Small intestine (tissue), 7 donors: ENCODE measurements around the gene DPYSL4. TPM values are rescaled to one million over a fixed set of nuclear protein-coding genes. Genes with fewer than 3 reads are reported as not detected.

Experiments
- DNase-seq, 2 donors: peaks; one replicate each; pipeline versions ENCODE4 v3.0.0 to v3.0.0-alpha.2; 2013
- FAIRE-seq: peaks from 2 replicates; lab custom pipeline; 2012; peaks lifted over from hg19 to GRCh38; lab: Jason Lieb, UNC
- H3K27ac ChIP-seq, 3 donors: one replicate each; pipeline ENCODE4 v1.5.1; 2013; ENCODE audit warnings: low read length in 2 of 3, mild to moderate bottlenecking in 2 of 3, control low read depth in 1 of 3, inconsistent platforms in 1 of 3, low read depth in 1 of 3, moderate library complexity in 1 of 3
- H3K27me3 ChIP-seq, 3 donors: one replicate each; pipeline ENCODE4 v1.6.1; 2013; ENCODE audit warnings: low read length in 3 of 3, inconsistent platforms in 1 of 3; ENCODE audit not compliant: control insufficient read depth in 3 of 3, insufficient read depth in 3 of 3
- H3K36me3 ChIP-seq, 3 donors: one replicate each; pipeline ENCODE4 v1.6.1; 2013; ENCODE audit warnings: low read length in 3 of 3, inconsistent platforms in 1 of 3, low read depth in 1 of 3, mild to moderate bottlenecking in 1 of 3, moderate library complexity in 1 of 3; ENCODE audit not compliant: control insufficient read depth in 3 of 3, insufficient read depth in 2 of 3
- H3K4me1 ChIP-seq, 3 donors: one replicate each; pipeline ENCODE4 v1.6.1; 2013; ENCODE audit warnings: low read length in 2 of 3, inconsistent platforms in 1 of 3, low read depth in 1 of 3, mild to moderate bottlenecking in 1 of 3, moderate library complexity in 1 of 3; ENCODE audit not compliant: control insufficient read depth in 3 of 3, insufficient read depth in 2 of 3
- H3K4me3 ChIP-seq, 3 donors: one replicate each; pipeline ENCODE4 v1.5.1; 2013; ENCODE audit warnings: low read length in 3 of 3, control low read depth in 1 of 3, inconsistent platforms in 1 of 3, low read depth in 1 of 3, mild to moderate bottlenecking in 1 of 3, moderate library complexity in 1 of 3
- H3K9me3 ChIP-seq, 2 donors: one replicate each; pipeline ENCODE4 v1.6.1; 2013; ENCODE audit warnings: low read depth in 1 of 2, low read length in 1 of 2; ENCODE audit not compliant: control insufficient read depth in 2 of 2, insufficient read depth in 1 of 2
- WGBS, 3 donors: extraction: QIAGEN DNeasy Blood & Tissue Kit; methylation state at CpG; one replicate each; pipeline ENCODE4 v1.1.7; 2013; 5-methylcytosine and 5-hydroxymethylcytosine counted together
- polyA plus RNA-seq, 4 donors: library from polyadenylated mRNA; stranded (reverse) in 3 of 4; unstranded in 1 of 4; fragments of 200-250 nt in 3 of 4; fragments of 120-200 nt in 1 of 4; gene quantifications; one replicate each; pipeline versions ENCODE4 v1.2.1 to v1.2.3, GENCODE V29; 2013
- donor health status: healthy with polysubstance abuse.
- donor health status: control.
- donor health status: control.
- donor health status: Bipolar disorder and iron deficiency.
- donor health status: healthy.

The DPYSL4 gene
- polyA plus RNA-seq, 4 donors, result 1.0 to 1.2 TPM; not detected in 2

DNA sequence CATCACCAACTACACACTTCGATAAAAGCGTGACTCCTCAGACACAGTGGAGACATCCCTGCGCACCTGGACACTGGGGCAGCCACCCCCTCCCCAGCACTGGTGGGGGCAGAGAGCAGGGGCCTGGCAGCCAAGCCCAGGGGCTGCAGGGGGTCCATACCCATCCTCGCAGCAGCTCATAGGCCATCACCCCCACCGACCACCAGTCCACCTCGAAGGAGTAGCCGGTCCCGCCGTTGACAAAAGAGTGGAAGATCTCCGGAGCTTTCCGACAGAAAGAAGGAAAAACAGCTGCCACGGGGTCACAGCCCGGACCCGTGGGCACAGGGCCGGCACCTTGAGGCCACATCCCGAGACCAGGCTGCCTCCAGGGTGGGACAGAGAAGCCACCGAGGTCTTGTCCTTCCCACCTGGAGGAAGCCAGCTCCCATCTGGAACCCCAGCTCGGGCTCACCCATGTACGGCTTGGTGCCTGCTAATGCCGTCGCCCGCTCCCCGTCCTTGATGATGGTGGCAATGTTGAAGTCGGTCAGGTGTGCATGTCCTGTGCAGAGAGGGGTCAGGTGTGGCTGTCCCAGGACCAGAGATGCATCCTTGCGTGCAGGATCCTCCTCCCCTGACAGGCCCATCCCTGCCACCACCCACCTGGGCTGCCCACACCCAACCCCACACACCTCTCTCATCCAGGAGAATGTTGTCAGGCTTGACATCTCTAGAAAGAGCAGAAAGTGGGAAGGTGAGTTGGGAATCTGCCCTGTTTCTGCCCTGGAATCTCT is 38.5 kb downstream of the DPYSL4 start:
- Histone ChIP-seq H3K4me3 (no peak overlapping the region), H3K27me3 (no peaks in the 10 kb centered on the region), H3K4me1 (no peaks in the 10 kb centered on the region), H3K9me3 (no peaks in the 10 kb centered on the region), H3K27ac (no peak overlapping the region), H3K36me3 (no peaks in the 10 kb centered on the region)
- WGBS, 3 donors, result 81 to 92% (median 88%) methylated on average over 24 to 25 of the region's 25 CpGs
- DNase-seq, result no peak
- no peak for FAIRE-seq

DNA sequence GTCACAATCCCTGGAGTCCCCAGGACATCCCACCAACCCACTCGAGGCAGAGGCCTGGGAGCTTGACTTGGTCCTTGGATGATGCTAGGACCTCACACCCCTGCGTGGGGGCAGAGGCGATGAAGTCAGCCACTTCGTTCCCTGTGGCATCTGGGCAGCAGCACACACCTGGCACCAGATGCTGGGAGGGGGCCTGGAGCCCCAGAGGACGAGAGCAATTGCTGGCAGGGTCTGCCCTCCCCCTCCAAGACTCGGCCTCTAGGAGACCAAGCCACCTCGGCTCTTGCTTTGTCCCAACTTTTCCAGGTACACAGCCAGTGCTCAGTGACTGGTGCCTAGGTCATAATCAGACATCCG is 39.1 kb downstream of the DPYSL4 start:
- no peak for FAIRE-seq
- Histone ChIP-seq H3K36me3 (no peaks in the 10 kb centered on the region), H3K27ac (no peak overlapping the region), H3K4me3 (no peak overlapping the region), H3K27me3 (no peaks in the 10 kb centered on the region), H3K9me3 (no peaks in the 10 kb centered on the region), H3K4me1 (no peaks in the 10 kb centered on the region)
- 69 to 82% (median 70%) methylated on average over 8 of the region's 8 CpGs for WGBS, 3 donors
- no peak for DNase-seq

GRCh38 chr10:132226586-132227405 is 40.0 kb downstream of the DPYSL4 start:
- no peaks in the 10 kb centered on the region for H3K4me1 ChIP-seq
- WGBS, 3 donors, result 55 to 87% (median 70%) methylated on average over 24 to 27 of the region's 27 CpGs
- FAIRE-seq (no peak), DNase-seq (no peak)
- H3K9me3 ChIP-seq, result no peaks in the 10 kb centered on the region
- no peak overlapping the region for H3K4me3 ChIP-seq
- H3K36me3 ChIP-seq, result no peaks in the 10 kb centered on the region
- no peak overlapping the region for H3K27ac ChIP-seq
- no peaks in the 10 kb centered on the region for H3K27me3 ChIP-seq

- Histone ChIP-seq H3K4me1 (no peaks in the 10 kb centered on the region), H3K27ac (no peak overlapping the region), H3K9me3 (no peaks in the 10 kb centered on the region), H3K4me3 (no peak overlapping the region), H3K36me3 (no peaks in the 10 kb centered on the region), H3K27me3 (no peaks in the 10 kb centered on the region)
- FAIRE-seq (no peak), DNase-seq (no peak)
- 85 to 93% (median 91%) methylated on average over 29 of the region's 29 CpGs for WGBS, 3 donors
Observed at GRCh38 chr10:132227851-132228390, 41.2 kb downstream of the DPYSL4 start.

DNA sequence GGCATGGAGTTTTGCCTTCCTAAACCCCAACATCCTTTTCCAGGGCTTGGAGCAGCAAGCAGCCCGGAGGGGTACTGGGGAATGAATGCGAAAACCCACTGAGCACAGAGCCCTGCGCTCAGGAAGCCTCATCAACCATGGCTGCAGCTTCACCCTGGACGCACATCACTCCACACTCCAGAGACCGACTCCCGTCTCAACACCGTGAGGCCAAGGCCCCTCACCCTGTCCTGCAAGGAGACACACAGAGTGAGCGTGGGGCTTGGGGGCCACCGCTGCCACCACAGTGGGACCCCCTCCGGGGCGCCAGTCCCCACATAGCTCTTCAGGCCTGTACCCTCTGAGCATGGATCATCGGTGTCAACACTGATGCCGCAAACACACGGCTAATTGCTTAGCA is 41.9 kb downstream of the DPYSL4 start:
- Histone ChIP-seq H3K27ac (no peak overlapping the region), H3K36me3 (no peaks in the 10 kb centered on the region), H3K4me3 (no peak overlapping the region), H3K4me1 (no peaks in the 10 kb centered on the region), H3K27me3 (no peaks in the 10 kb centered on the region), H3K9me3 (no peaks in the 10 kb centered on the region)
- no peak for FAIRE-seq
- DNase-seq, result no peak
- WGBS, 3 donors, result 94 to 96% (median 96%) methylated on average over 14 of the region's 14 CpGs

GRCh38 chr10:132229096-132229495 is 42.3 kb downstream of the DPYSL4 start:
- no peak for DNase-seq
- Histone ChIP-seq H3K27ac (no peak overlapping the region), H3K4me3 (no peak overlapping the region), H3K4me1 (no peaks in the 10 kb centered on the region), H3K36me3 (no peaks in the 10 kb centered on the region), H3K9me3 (no peaks in the 10 kb centered on the region), H3K27me3 (no peaks in the 10 kb centered on the region)
- no peak for FAIRE-seq
- WGBS, 3 donors, result 67 to 85% (median 70%) methylated on average over 6 of the region's 6 CpGs

DNA sequence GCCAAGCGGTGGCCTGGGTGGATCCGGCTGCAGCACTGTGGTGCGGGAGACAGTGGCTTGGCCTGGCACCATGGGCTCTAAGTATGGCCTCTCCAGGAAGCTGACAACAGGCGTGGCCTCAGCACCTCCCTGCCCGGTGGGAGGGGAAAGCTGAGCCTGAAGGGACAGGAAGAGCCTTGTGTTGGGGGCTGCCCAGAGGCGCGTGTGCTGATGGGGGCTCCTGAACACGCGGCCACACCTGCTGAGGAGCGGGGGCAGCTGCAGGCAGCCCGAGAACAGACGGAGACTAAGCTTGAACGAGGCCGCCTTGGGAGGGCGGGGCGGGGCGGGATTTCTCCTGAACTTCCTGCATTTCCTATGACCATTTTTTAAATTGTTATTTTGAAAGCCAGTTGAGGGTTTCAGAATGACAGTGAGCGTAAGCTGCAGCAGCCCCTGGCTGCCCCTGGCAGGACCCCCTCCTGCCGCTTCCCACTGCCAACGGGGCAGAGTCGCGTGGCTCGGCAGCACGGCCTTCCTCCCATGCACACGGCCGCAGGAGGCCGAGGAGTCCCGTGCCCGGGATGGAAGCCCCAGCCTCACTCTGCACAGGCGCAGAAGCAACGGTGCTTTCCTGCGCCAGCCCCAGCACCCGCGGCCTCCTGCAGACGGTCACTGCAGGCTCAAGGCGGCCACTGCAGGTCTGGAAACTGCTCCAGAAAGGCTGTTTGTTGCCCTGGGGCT is 43.2 kb downstream of the DPYSL4 start:
- Histone ChIP-seq H3K4me3 (no peak overlapping the region), H3K4me1 (no peaks in the 10 kb centered on the region), H3K27ac (no peak overlapping the region), H3K27me3 (no peaks in the 10 kb centered on the region), H3K36me3 (no peaks in the 10 kb centered on the region), H3K9me3 (no peaks in the 10 kb centered on the region)
- FAIRE-seq (no peak), DNase-seq (peak; percentile 24 to 38)
- 58 to 60% (median 58%) methylated on average over 30 to 36 of the region's 36 CpGs for WGBS, 3 donors

DNA sequence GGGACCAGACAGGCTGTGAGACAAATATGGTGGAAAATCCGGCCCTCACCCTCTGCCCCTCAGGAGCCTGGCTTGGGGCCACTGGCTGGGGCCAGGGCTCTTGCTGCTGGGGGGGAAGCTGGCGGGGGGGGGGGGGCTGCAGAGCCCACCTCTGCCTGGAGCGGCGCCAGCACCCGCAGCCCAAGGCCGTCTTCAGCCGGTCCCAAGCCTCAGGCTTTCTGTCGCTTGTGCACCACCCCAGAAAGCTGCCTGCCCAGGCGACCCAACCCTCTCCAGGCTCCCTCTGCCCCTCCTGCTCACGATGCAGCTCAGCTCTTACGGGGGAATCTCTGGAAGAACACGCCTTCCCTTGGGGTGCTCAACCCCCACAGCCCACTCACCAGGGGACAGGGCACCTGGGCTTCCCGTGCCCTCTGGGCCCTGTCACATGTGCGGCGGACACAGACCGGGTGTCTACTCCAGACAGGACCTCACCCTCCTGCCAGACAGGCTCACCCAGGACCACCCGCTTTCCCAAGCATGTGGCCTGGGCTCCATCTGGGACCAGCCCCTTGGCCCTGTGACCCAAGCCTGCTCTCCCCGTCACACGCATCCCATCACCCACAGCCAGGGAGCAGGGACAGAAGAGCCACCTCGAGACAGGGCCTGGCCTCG is 43.9 kb downstream of the DPYSL4 start:
- WGBS, 3 donors, result 85 to 95% (median 91%) methylated on average over 16 to 21 of the region's 21 CpGs
- no peaks in the 10 kb centered on the region for H3K27me3 ChIP-seq
- FAIRE-seq, result no peak
- H3K9me3 ChIP-seq, result no peaks in the 10 kb centered on the region
- no peaks in the 10 kb centered on the region for H3K4me1 ChIP-seq
- H3K36me3 ChIP-seq, result peaks cover 0 to 2% (median 0%) of the 10 kb centered on the region in 3 donors
- DNase-seq, result no peak
- H3K27ac ChIP-seq, result no peak overlapping the region
- no peak overlapping the region for H3K4me3 ChIP-seq
